ENCODE results near the gene ZCCHC13. TPM values are rescaled to one million over a fixed set of nuclear protein-coding genes. Genes with fewer than 3 reads are reported as not detected.

The ZCCHC13 gene
- total and polyA plus RNA-seq, 3 experiments from 2014 or later: not detected

GRCh38 chrX:74349387-74349786 lies 45.4 kb downstream of the ZCCHC13 start:
- peaks cover 0 to 5% of the 10 kb centered on the region in 2 donors for H3K27me3 Mint-ChIP-seq
- Histone ChIP-seq H3K27me3 (ENCODE audit: insufficient read depth, low read length, poor library complexity, severe bottlenecking) (no peaks in the 10 kb centered on the region), H3K4me1 (ENCODE audit: insufficient read depth, low read length) (no peaks in the 10 kb centered on the region), H3K36me3 (ENCODE audit: insufficient read depth, low read length) (no peaks in the 10 kb centered on the region), H3K27ac (ENCODE audit: low read depth, low read length) (no peak overlapping the region), H3K9me3 (ENCODE audit: low read length) (no peaks in the 10 kb centered on the region), H3K4me3 (ENCODE audit: low read length) (no peak overlapping the region)
- H3K4me1 Mint-ChIP-seq: peaks cover 8 to 11% (median 10%) of the 10 kb centered on the region in 3 donors
- ChIA-PET POLR2A (no interaction called here), CTCF (no interaction called here)
- no peak for DNase-seq
- no peak overlapping the region for H3K4me3 Mint-ChIP-seq
- H3K36me3 Mint-ChIP-seq: no peaks in the 10 kb centered on the region
- no peak overlapping the region for H3K27ac Mint-ChIP-seq
- no peaks in the 10 kb centered on the region for H3K9me3 Mint-ChIP-seq

- Mint-ChIP-seq H3K36me3 (no peaks in the 10 kb centered on the region), H3K4me3 (peak overlapping the region; percentile 30 to 73 (median 56)), H3K9me3 (no peaks in the 10 kb centered on the region), H3K4me1 (peaks cover 8 to 11% (median 10%) of the 10 kb centered on the region in 3 donors), H3K27me3 (peaks cover 0 to 9% of the 10 kb centered on the region in 2 donors), H3K27ac (peak overlapping the region in 3 of 8 donors; percentile 13 to 59 (median 43))
- Histone ChIP-seq H3K4me3 (ENCODE audit: low read length) (no peak overlapping the region), H3K36me3 (ENCODE audit: insufficient read depth, low read length) (no peaks in the 10 kb centered on the region), H3K27me3 (ENCODE audit: insufficient read depth, low read length, poor library complexity, severe bottlenecking) (no peaks in the 10 kb centered on the region), H3K4me1 (ENCODE audit: insufficient read depth, low read length) (no peaks in the 10 kb centered on the region), H3K9me3 (ENCODE audit: low read length) (no peaks in the 10 kb centered on the region), H3K27ac (ENCODE audit: low read depth, low read length) (no peak overlapping the region)
- DNase-seq: no peak
- ChIA-PET CTCF (no interaction called here), POLR2A (no interaction called here)
These were observed 47.8 kb downstream of the ZCCHC13 start for GRCh38 chrX:74351760-74352159.

- ChIA-PET CTCF (no interaction called here), POLR2A (no interaction called here)
- Mint-ChIP-seq H3K36me3 (no peaks in the 10 kb centered on the region), H3K4me1 (peaks cover 8 to 11% (median 10%) of the 10 kb centered on the region in 3 donors), H3K27me3 (peaks cover 0 to 20% of the 10 kb centered on the region in 2 donors), H3K4me3 (no peak overlapping the region), H3K9me3 (no peaks in the 10 kb centered on the region), H3K27ac (no peak overlapping the region)
- no peak for DNase-seq
- Histone ChIP-seq H3K36me3 (ENCODE audit: insufficient read depth, low read length) (no peaks in the 10 kb centered on the region), H3K27me3 (ENCODE audit: insufficient read depth, low read length, poor library complexity, severe bottlenecking) (no peaks in the 10 kb centered on the region), H3K27ac (ENCODE audit: low read depth, low read length) (no peak overlapping the region), H3K4me1 (ENCODE audit: insufficient read depth, low read length) (no peaks in the 10 kb centered on the region), H3K9me3 (ENCODE audit: low read length) (no peaks in the 10 kb centered on the region), H3K4me3 (ENCODE audit: low read length) (no peak overlapping the region)
These were observed 50.0 kb downstream of the ZCCHC13 start for GRCh38 chrX:74353984-74354383.

Other genes starting within 250 kb of the ZCCHC13 start
- gene SLC16A2, start 117.3 kb downstream of the ZCCHC13 start, total RNA-seq: under 1 TPM; 0.46 to 0.78 TPM
- gene SLC16A2, start 117.3 kb downstream of the ZCCHC13 start, polyA plus RNA-seq: 0.24 TPM